Stimulated activated CD8-positive, alpha-beta memory T cell treated with anti-CD3 and anti-CD28 coated beads, Interleukin-4, amount 100 ng/mL, for 4 hours (primary cell): Measurements from ENCODE around the gene MINDY2.
"Not testable (repeated sequence)": the region's sequence is repeated elsewhere in the genome, so short reads cannot be mapped to it uniquely, and the experiment has no call there.

ENCODE experiments used
- DNase-seq, 2 donors: peaks; one replicate each; pipeline ENCODE4 v3.0.0-alpha.2; 2020; ENCODE audit warnings: low read depth in 2 of 2, low spot score in 1 of 2

Gene MINDY2

DNA sequence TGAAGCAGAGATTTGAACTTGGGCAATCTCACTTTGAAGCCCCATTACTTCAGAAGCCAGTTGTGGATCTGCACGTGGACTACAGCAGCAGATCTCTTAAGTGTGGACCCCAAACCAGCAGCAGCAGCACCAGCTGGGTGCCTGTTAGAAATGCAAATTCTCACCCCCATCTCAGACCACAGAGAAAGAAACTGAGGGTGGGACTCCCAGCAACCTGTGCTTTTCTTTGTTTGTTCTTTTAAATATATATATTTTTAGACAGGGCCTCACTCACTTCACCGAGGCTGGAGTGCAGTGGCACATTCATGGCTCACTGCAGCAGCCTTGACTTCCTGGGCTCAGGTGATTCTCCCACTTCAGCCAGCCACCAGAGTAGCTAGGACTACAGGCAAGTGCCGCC is 109.2 kb downstream of the MINDY2 start:
- no peak for DNase-seq

- no peak for DNase-seq
Measured at GRCh38 chr15:58882243-58882642, 111.1 kb downstream of the MINDY2 start.

DNA sequence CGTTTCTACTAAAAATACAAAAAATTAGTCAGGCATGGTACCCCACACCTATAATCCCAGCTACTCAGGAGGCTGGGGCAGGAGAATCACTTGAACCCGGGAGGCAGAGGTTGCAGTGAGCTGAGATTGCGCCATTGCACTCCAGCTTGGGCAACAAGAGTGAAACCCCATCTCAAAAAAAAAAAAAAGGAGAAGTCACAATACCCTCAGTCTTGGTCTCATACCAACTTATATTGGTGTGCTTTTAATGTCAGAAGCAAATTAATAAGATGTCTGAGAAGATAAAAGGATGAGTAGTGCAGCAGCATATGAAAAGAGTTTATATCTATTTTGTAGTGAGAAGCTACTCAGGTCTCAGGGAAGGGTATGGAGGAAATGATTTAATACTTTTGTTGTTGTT is 112.8 kb downstream of the MINDY2 start:
- DNase-seq, result not testable (repeated sequence)

GRCh38 chr15:58886921-58887320 is 115.8 kb downstream of the MINDY2 start:
- no peak for DNase-seq

DNA sequence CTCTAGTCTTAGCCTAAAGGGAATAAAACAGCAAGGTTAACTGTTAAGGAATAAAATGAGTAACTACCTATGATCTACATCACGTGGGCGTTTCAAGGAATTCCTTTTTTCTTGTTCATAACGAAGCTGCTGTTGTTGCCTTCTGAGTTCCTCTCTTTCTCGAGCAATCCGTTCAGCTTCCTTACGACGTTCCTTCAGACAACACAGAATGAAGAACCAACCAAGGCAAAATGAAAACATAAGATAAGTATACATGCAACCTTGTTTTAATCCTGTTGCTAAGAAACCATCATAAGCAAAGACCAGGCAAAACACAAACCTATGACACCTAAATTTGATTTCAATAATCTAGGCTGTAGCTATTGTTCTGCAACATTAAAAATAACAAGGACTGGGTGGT is 118.3 kb downstream of the MINDY2 start:
- DNase-seq, result no peak

GRCh38 chr15:58898150-58898680 is 127.1 kb downstream of the MINDY2 start:
- no peak for DNase-seq

DNA sequence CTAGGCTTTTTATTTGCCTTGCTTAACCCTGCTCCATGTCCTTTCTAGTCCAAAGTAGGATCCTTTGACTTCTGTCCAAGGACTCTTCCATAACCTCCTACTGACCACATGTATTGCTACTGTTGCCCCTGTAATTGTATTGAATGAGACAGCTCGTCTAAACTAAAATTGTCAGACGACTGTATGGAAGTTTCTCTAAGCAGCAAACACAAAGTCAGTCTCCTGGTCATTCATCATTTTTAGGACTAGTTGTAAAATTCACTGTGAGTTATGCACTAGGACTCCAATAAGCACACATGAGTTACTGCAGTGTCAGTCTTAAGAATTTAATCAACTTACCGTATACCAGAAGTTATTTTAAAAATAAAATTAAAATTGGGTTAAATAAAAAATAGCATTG is 129.5 kb downstream of the MINDY2 start:
- no peak for DNase-seq

- DNase-seq, result no peak
Measured at GRCh38 chr15:58908550-58909309, 137.6 kb downstream of the MINDY2 start.

DNA sequence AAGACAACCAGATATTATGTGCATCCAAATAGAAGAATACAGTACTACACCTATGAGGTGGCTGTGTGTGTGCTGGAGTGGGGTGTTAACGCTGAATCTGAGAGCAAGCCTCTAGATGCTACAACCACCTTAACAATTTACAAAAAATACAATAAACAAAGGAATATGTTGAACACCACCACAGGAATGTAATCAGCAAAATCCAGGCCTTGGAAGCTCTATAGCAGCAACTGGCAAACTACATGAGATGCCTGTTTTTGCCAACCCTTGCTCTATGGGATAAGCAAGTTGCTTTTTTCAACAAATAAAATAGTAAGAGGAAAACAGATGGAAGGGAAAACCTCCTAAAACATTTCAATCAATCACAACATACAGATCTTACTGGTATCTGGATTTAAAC is 138.5 kb downstream of the MINDY2 start:
- no peak for DNase-seq

DNA sequence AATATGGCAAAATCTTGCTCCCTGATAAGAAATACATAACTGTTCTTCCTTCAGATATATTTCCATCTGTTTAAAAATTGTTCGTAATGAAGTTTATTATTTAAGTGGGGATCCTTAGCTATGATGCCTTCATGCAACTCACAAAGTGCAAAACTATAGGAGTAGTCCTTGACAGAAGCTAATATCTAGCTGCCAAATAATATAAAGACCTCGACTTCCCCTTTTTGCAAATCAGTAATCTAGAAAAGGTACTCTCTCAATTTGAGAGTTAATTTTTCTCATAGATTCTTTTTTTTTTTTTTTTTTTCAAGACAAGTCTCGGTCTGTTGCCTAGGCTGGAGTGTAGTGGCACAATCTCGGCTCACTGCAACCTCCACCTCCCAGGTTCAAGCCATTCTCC is 139.4 kb downstream of the MINDY2 start:
- DNase-seq, result no peak
